Immature natural killer cell (primary cell): Measurements from ENCODE around the gene PMP22. TPM values are rescaled to one million over a fixed set of nuclear protein-coding genes. Genes with fewer than 3 reads are reported as not detected.

Source experiments
- DNase-seq, 3 donors: peaks; one replicate each; pipeline ENCODE4 v3.0.0; 2022; ENCODE audit warnings: mixed read lengths in 1 of 3
- H3K27ac Mint-ChIP-seq, 6 donors: one replicate each; pipeline ENCODE4 v1.8.0; 2020; ENCODE audit warnings: mixed read lengths in 6 of 6, mild to moderate bottlenecking in 5 of 6, inconsistent platforms in 4 of 6, moderate library complexity in 3 of 6
- H3K27me3 Mint-ChIP-seq, 3 donors: one replicate each; pipeline ENCODE4 v1.8.0; 2020 to 2021; ENCODE audit warnings: low read depth in 3 of 3, mild to moderate bottlenecking in 3 of 3, mixed read lengths in 3 of 3, moderate library complexity in 3 of 3, inconsistent platforms in 1 of 3
- H3K36me3 Mint-ChIP-seq, 3 donors: one replicate each; pipeline ENCODE4 v1.8.0; 2020; ENCODE audit warnings: mixed read lengths in 3 of 3, inconsistent platforms in 2 of 3, mild to moderate bottlenecking in 2 of 3
- H3K4me1 Mint-ChIP-seq, 2 donors: one replicate each; pipeline ENCODE4 v1.8.0; 2020; ENCODE audit warnings: inconsistent platforms in 2 of 2, mild to moderate bottlenecking in 2 of 2, mixed read lengths in 2 of 2, moderate library complexity in 1 of 2
- H3K4me3 Mint-ChIP-seq, 5 donors: one replicate each; pipeline ENCODE4 v1.8.0; 2020; ENCODE audit warnings: mild to moderate bottlenecking in 5 of 5, mixed read lengths in 5 of 5, inconsistent platforms in 3 of 5, moderate library complexity in 3 of 5
- H3K9me3 Mint-ChIP-seq, 6 donors: one replicate each; pipeline ENCODE4 v1.8.0; 2020; ENCODE audit warnings: mild to moderate bottlenecking in 6 of 6, mixed read lengths in 6 of 6, inconsistent platforms in 4 of 6, moderate library complexity in 3 of 6
- polyA plus RNA-seq, 3 donors: library from polyadenylated mRNA; unstranded; fragments of 300-500 nt; fragmentation: Illumina TruSeq; gene quantifications; one replicate each; pipeline ENCODE4 v1.2.3, GENCODE V29; 2021

The PMP22 gene
- polyA plus RNA-seq, 3 donors from 2014 or later, result 0.38 TPM; not detected in 2

- H3K27ac Mint-ChIP-seq, result no peak overlapping the region
- peak; percentile 28 to 48 (median 47) for DNase-seq
- no peaks in the 10 kb centered on the region for H3K9me3 Mint-ChIP-seq
- peak overlapping the region in 1 of 5 donors; percentile 5 for H3K4me3 Mint-ChIP-seq
- peaks cover 9 to 25% of the 10 kb centered on the region in 2 donors for H3K4me1 Mint-ChIP-seq
- no peaks in the 10 kb centered on the region for H3K36me3 Mint-ChIP-seq
- H3K27me3 Mint-ChIP-seq, result peaks cover 8 to 24% (median 13%) of the 10 kb centered on the region in 3 donors
Measured at GRCh38 chr17:15257258-15257788, 7.8 kb downstream of the PMP22 start.

DNA sequence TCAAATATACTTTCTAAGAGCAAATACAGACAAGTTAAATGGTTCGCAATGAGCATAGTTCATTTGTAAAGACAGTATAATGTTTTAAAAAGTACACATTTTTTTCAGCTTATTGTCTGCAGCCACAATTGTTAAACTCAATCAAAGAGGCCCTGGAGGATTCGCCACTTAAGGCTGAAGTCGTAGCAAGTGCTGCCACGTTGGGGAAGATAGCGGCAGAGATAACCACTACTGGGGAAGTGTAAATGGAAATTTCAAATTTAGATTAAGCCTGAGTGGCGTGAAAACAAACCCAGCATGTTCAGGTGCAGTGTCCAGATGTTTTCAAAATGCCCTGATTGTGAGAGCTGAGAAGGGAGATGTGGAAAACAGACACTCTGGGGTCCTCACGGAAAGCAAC lies 8.4 kb downstream of the PMP22 start:
- no peaks in the 10 kb centered on the region for H3K9me3 Mint-ChIP-seq
- no peaks in the 10 kb centered on the region for H3K36me3 Mint-ChIP-seq
- H3K4me3 Mint-ChIP-seq, result no peak overlapping the region
- H3K27ac Mint-ChIP-seq, result no peak overlapping the region
- DNase-seq, result no peak
- peaks cover 9 to 25% of the 10 kb centered on the region in 2 donors for H3K4me1 Mint-ChIP-seq
- H3K27me3 Mint-ChIP-seq, result peaks cover 8 to 24% (median 8%) of the 10 kb centered on the region in 3 donors

DNA sequence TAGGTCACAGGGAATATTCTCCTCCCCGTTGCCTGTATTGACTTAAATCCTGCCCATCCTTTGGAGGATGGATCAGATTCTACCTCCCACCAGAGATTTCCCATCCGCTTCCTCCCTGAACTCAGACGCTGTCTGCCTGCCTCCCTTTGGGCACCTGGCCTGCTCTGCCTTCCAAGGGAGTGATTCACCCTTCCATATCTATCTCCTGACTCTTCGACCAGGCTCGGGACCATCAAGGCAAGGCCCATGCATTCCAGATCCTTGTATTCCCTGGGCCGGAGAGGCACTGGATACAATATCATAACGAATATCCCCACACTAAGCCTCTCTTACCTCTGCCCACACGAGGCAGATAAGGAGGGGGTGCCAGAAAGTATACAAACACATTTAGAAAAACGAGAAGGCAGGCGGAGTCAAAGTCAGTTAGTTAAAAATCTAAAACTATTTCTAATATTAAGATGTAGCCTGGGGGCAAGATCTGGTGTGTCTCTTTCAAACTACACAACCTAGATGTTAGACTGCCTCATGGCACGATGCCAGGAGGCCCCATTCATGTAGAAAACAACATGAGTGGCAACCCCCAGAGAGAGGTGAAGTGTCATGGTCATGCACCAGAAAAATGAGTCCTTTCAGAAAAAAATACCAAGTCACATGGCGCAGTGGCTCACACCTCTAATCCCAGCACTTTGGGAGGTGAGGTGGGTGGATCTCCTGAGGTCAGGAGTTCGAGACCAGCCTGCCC lies 9.2 kb downstream of the PMP22 start:
- H3K9me3 Mint-ChIP-seq, result no peaks in the 10 kb centered on the region
- H3K4me3 Mint-ChIP-seq, result no peak overlapping the region
- H3K27ac Mint-ChIP-seq, result no peak overlapping the region
- DNase-seq, result no peak
- H3K36me3 Mint-ChIP-seq, result no peaks in the 10 kb centered on the region
- peaks cover 9 to 25% of the 10 kb centered on the region in 2 donors for H3K4me1 Mint-ChIP-seq
- peaks cover 8 to 19% (median 8%) of the 10 kb centered on the region in 3 donors for H3K27me3 Mint-ChIP-seq

- H3K9me3 Mint-ChIP-seq, result no peaks in the 10 kb centered on the region
- DNase-seq, result no peak
- peaks cover 1 to 6% (median 2%) of the 10 kb centered on the region in 3 donors for H3K27me3 Mint-ChIP-seq
- H3K4me3 Mint-ChIP-seq, result no peak overlapping the region
- H3K27ac Mint-ChIP-seq, result no peak overlapping the region
- no peaks in the 10 kb centered on the region for H3K36me3 Mint-ChIP-seq
- H3K4me1 Mint-ChIP-seq, result no peaks in the 10 kb centered on the region
Measured at GRCh38 chr17:15250135-15250860, 14.8 kb downstream of the PMP22 start.

- no peak for DNase-seq
- no peaks in the 10 kb centered on the region for H3K4me1 Mint-ChIP-seq
- H3K4me3 Mint-ChIP-seq, result no peak overlapping the region
- no peaks in the 10 kb centered on the region for H3K9me3 Mint-ChIP-seq
- no peak overlapping the region for H3K27ac Mint-ChIP-seq
- no peaks in the 10 kb centered on the region for H3K36me3 Mint-ChIP-seq
- H3K27me3 Mint-ChIP-seq, result peaks cover 0 to 6% (median 1%) of the 10 kb centered on the region in 3 donors
Measured at GRCh38 chr17:15249487-15249886, 15.6 kb downstream of the PMP22 start.

GRCh38 chr17:15247891-15248529 lies 17.1 kb downstream of the PMP22 start:
- H3K4me3 Mint-ChIP-seq, result no peak overlapping the region
- no peak for DNase-seq
- H3K9me3 Mint-ChIP-seq, result no peaks in the 10 kb centered on the region
- no peaks in the 10 kb centered on the region for H3K4me1 Mint-ChIP-seq
- H3K27ac Mint-ChIP-seq, result no peak overlapping the region
- H3K27me3 Mint-ChIP-seq, result peaks cover 0 to 4% (median 0%) of the 10 kb centered on the region in 3 donors
- H3K36me3 Mint-ChIP-seq, result no peaks in the 10 kb centered on the region

GRCh38 chr17:15245054-15245453 lies 20.1 kb downstream of the PMP22 start:
- no peaks in the 10 kb centered on the region for H3K4me1 Mint-ChIP-seq
- no peak overlapping the region for H3K27ac Mint-ChIP-seq
- peaks cover 0 to 4% (median 0%) of the 10 kb centered on the region in 6 donors for H3K9me3 Mint-ChIP-seq
- H3K36me3 Mint-ChIP-seq, result no peaks in the 10 kb centered on the region
- H3K27me3 Mint-ChIP-seq, result peaks cover 2 to 17% (median 5%) of the 10 kb centered on the region in 3 donors
- no peak overlapping the region for H3K4me3 Mint-ChIP-seq
- no peak for DNase-seq

DNA sequence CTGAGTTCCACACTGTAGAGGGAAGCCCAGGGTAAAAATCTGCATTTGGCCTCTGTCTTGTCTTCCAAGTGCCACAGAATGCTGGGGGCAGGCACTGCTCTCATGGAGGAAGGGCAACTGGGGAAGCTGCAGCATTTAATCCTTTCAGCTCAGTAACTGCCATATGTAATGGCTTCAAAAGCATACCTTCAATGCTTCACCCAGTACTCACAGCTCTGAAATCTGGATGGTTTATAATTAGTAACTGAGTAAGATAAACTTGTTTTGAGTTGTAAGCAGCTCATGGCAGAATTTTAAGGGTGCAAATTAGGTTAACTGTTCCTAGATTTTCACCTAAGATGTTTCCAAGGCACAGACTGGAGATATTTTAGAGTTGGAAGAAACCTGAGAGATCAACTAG lies 24.5 kb downstream of the PMP22 start:
- Mint-ChIP-seq H3K9me3 (peaks cover 0 to 4% (median 0%) of the 10 kb centered on the region in 6 donors), H3K4me1 (peaks cover 2 to 8% of the 10 kb centered on the region in 2 donors), H3K36me3 (no peaks in the 10 kb centered on the region), H3K4me3 (no peak overlapping the region), H3K27ac (no peak overlapping the region), H3K27me3 (peaks cover 5 to 19% (median 5%) of the 10 kb centered on the region in 3 donors)
- DNase-seq, result no peak

DNA sequence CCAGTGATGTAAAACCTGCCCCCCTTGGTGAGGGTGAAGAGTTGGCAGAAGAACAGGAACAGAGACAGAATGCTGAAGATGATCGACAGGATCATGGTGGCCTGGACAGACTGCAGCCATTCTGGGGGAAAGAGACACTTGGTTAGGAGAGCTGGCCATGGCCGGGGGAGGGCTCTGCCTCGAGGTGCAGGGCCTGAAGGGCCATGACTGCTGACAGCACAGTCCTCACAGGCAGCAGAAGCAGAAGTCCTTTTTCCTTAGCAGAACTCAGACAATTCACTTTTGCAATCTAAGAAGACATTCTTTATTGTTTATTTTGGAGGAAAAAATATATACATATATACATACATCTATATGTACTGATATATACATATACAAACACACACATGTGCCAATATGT lies 25.6 kb downstream of the PMP22 start:
- H3K27ac Mint-ChIP-seq, result no peak overlapping the region
- H3K27me3 Mint-ChIP-seq, result peaks cover 5 to 19% (median 7%) of the 10 kb centered on the region in 3 donors
- H3K4me3 Mint-ChIP-seq, result no peak overlapping the region
- peaks cover 2 to 8% of the 10 kb centered on the region in 2 donors for H3K4me1 Mint-ChIP-seq
- H3K9me3 Mint-ChIP-seq, result peaks cover 0 to 4% (median 0%) of the 10 kb centered on the region in 6 donors
- DNase-seq, result no peak
- H3K36me3 Mint-ChIP-seq, result no peaks in the 10 kb centered on the region

DNA sequence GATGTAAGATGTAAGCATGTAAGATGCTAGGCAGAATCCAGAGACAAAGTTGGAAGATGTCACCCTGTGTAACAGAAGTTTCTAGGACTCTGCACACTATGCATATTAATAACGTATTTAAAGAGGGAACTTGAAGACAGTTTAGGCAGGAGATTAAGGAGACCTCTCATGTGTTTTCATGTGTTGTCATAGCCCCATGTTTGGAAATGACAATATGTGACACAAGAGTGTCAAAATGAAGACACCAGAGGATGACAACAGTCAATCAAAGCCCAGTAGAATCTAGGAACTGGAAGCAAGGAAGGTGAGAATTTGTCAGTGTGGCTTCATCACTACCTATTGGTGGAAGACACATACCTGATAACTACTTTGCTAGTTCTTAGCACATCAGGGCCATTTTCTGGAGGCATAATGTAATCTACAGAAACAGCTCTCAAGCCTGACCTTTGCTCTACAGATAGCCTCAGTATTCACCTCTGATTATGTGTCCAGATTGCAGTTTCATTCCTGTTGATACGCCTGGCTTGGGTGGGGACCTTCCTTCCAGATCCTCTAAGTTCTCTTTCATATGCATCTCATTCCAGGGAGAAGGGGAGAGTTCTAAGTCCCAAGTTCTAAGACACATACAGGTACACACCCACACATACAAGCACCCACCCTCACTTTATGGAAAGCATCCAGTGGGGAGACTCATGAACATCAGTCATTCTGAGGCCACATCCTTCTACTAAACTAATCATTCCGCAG lies 26.3 kb downstream of the PMP22 start:
- Mint-ChIP-seq H3K9me3 (peaks cover 0 to 4% (median 0%) of the 10 kb centered on the region in 6 donors), H3K36me3 (no peaks in the 10 kb centered on the region), H3K27me3 (peaks cover 7 to 21% (median 7%) of the 10 kb centered on the region in 3 donors), H3K4me3 (no peak overlapping the region), H3K4me1 (peaks cover 2 to 8% of the 10 kb centered on the region in 2 donors), H3K27ac (no peak overlapping the region)
- no peak for DNase-seq

GRCh38 chr17:15238057-15238456 lies 27.1 kb downstream of the PMP22 start:
- Mint-ChIP-seq H3K4me1 (peaks cover 2 to 8% of the 10 kb centered on the region in 2 donors), H3K9me3 (peaks cover 0 to 4% (median 0%) of the 10 kb centered on the region in 6 donors), H3K4me3 (no peak overlapping the region), H3K27ac (no peak overlapping the region), H3K27me3 (peaks cover 7 to 22% (median 7%) of the 10 kb centered on the region in 3 donors), H3K36me3 (no peaks in the 10 kb centered on the region)
- no peak for DNase-seq

DNA sequence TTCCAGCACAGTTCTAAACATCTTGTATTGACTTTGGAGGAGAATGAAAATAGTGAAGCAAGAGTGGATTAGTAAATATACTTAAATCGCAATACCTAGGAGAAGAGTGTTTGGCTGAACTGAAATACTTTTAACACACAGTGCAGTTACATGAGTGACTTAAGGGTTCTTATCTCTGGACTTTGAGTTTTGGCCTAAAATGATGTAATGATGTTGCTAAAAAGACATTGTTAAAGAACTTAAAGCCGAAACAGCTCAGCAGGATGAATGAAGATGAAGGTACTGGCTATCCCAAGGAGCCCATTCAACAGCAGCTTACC lies 28.1 kb downstream of the PMP22 start:
- peaks cover 5 to 16% (median 9%) of the 10 kb centered on the region in 3 donors for H3K27me3 Mint-ChIP-seq
- H3K9me3 Mint-ChIP-seq, result no peaks in the 10 kb centered on the region
- no peak overlapping the region for H3K4me3 Mint-ChIP-seq
- H3K4me1 Mint-ChIP-seq, result peaks cover 2 to 8% of the 10 kb centered on the region in 2 donors
- DNase-seq, result no peak
- H3K27ac Mint-ChIP-seq, result no peak overlapping the region
- no peaks in the 10 kb centered on the region for H3K36me3 Mint-ChIP-seq
